ENCODE results near the gene PTTG1IP.

The PTTG1IP gene

DNA sequence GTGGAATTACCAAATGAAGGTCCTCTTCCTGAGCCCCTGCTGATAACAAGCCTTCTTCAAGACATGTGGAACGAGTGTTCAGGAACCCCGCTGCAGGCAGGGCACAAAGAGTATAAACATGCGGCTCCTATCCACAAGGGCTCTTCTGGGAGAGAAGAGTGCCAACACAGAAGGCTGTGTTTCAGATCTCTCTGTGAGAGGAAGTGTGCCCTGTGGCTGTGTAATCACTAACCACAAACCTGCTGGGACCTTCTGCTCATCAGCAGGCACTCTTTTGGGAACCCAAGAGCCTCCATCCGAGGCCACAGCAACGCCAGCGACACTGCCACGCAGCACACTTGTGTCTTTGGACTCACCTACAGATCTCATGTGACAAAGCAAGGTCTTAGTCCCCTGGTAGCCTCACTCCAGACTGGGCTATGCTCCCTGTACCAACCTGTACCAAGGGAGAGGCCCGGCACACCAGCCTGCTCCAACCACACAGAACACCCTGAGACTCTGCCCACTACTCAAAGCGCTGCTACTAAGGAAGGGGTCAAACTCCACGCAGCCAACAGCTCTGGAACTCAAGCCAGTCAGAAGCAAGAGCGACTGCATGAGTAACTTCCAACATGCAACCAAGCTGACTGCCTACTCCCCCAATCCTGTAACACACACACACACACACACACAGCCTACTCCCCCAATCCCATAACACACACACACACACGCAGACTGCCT is 7.8 kb downstream of the PTTG1IP start:
- no peak for DNase-seq (ENCODE audit: low spot score)

- DNase-seq (ENCODE audit: low spot score), result no peak
These were observed 10.4 kb downstream of the PTTG1IP start for GRCh38 chr21:44862869-44863685.

- DNase-seq (ENCODE audit: low spot score), result no peak
These were observed 14.7 kb downstream of the PTTG1IP start for GRCh38 chr21:44858791-44859190.

GRCh38 chr21:44858291-44858690 is 15.2 kb downstream of the PTTG1IP start:
- DNase-seq (ENCODE audit: low spot score), result no peak

- no peak for DNase-seq (ENCODE audit: low spot score)
These were observed 16.2 kb downstream of the PTTG1IP start for GRCh38 chr21:44857127-44857892.

GRCh38 chr21:44856131-44856530 is 17.4 kb downstream of the PTTG1IP start:
- no peak for DNase-seq (ENCODE audit: low spot score)

- DNase-seq (ENCODE audit: low spot score), result no peak
These were observed 17.9 kb downstream of the PTTG1IP start for GRCh38 chr21:44855572-44855971.

DNA sequence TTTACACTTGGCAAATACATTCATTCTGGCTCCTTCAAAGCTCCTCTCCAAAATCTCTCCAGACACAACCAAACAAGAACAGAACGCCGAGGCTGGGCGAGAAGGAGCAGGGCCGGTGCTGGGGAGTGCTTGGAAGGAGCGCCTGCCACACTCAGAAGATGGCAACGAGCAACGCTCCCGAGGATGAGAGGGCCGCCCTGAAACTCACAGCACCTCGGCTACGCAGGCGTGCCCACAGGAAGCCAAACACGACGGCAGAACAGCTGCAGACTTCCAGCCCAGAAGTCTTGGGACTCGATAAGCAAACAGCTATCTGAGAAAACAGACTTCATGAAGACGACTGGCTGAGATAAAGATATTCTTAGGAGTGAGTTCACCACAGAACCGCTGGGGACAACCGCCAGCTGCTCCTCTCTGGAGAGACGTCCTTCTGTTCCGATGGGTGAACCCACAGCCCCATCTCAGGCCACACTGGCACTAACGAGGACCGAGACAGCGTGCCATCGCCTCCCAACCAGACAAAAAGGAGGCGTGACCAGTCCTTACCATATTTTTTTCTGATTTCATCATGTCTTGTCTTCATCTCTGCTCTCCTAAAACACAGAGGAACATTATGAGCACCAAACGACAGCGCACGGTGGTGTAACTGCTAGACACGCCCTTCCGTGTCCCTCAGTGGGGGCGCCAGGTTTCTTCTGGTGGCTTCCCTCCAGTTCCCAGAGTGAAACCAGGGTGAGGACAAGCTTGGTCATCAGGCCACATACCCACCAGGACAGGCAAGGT is 18.6 kb downstream of the PTTG1IP start:
- no peak for DNase-seq (ENCODE audit: low spot score)

DNA sequence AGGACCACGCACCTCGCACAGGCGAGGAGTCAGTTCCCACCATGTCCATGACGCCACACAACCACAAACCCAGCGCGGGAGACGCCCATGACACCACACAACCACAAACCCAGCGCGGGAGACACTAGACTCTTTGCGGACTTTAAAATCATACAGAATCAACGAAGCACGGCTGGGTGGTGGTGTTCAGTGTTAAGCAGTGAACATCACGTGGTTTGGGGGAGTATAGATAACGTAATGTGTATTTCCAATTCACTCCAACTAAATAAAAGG is 19.2 kb downstream of the PTTG1IP start:
- DNase-seq (ENCODE audit: low spot score), result no peak

DNA sequence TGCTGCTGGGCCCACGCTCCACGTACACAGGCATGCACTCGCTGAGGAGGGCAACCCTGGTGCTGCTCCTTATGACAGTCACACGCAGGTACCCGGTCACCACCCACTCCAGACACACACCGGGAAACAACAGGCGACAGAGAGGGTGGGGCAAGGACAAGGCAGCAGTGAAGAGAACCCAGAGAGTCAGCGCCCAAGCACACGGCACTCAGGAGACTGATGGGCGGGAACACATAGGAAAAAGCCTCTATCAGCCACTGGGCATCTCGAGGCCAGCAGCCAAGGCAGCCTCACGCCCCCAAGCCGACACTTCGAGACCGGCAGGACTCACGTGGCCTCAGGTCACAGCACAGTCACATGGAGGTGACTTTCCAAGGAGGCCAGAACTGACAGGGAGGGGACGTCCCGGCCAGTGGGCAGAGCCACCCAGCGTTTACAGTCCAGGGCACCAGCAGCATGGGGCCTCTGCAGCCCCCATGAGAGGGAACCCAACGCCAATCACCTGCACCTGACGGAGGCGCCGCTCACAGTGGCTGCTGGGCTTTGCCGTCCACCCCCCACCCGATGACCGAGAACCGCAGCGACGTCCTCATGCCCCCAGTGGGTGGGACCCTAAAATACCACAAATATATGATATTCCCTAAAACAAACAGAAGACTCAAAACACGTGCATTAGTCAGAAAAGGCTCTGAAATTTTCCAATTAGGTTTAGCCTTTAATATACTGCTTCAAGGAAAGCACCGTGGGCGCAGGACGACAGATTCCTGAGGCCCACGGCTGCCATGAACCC is 19.7 kb downstream of the PTTG1IP start:
- DNase-seq (ENCODE audit: low spot score), result no peak

DNA sequence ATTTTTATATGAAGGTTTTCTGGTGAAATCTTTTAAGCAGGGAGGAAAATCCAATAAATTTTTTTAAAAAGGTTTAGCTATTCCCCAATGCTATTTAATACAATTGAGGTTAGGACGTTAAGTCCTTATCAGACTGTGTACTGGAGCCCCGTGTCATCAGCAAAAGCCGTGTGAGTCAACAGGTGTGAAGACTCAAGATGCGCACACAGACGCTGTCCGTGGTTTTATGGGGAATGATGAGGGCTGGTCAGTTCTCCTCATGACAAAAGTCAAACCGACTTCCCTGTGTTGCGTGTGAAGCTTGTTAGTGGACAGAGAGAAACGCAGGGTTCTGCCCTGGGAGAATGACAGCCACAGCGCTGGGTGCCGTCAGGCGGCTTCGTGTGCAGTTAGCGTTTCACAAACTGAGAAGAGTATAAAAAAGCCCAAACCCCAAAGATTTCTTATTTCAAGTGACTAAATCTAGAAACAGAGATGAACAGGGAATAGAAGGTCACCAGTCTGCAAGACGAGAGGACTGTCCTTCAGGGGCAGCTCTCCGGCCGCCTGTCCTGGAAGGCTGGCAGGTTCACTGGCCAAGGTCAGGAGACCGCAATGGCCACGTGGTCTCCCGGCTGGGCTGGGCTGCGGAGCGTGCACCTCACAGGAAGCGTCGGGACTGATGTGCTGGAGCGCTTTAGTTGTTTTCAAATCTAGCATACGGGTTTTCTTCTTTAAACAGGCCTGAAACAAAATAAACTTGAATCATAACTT is 22.4 kb downstream of the PTTG1IP start:
- no peak for DNase-seq (ENCODE audit: low spot score)

DNA sequence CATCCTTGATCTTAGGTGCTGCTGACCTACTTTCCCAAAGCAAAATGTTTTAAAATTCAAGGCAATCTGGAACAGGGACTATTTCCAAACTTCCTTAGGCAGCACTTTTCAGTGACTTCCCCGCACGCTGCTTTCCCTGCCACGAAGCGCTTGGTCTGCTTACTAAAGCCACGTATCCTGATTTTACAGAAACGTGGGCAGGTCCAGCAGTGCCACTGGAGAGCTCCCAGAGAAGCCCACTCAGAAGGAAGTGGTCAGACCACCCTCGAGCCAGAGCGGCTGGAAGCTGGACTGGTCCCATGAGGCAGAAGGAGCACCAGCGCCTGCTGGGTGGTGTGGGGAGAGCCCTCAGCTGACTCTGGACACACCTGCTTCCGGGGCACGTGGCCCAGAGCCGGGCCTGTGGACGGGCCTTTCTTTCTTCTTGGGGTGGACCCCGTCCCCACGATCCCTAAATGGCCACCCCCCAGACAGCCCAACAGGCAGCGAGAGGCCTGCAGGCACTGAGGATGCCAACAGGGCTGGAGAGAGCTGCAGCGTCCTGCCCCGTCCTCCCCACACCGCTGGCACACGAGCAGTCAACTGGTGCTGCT is 23.2 kb downstream of the PTTG1IP start:
- no peak for DNase-seq (ENCODE audit: low spot score)

GRCh38 chr21:44849616-44850130 is 23.8 kb downstream of the PTTG1IP start:
- no peak for DNase-seq (ENCODE audit: low spot score)

- DNase-seq (ENCODE audit: low spot score), result no peak
These were observed 24.5 kb downstream of the PTTG1IP start for GRCh38 chr21:44848821-44849521.

DNA sequence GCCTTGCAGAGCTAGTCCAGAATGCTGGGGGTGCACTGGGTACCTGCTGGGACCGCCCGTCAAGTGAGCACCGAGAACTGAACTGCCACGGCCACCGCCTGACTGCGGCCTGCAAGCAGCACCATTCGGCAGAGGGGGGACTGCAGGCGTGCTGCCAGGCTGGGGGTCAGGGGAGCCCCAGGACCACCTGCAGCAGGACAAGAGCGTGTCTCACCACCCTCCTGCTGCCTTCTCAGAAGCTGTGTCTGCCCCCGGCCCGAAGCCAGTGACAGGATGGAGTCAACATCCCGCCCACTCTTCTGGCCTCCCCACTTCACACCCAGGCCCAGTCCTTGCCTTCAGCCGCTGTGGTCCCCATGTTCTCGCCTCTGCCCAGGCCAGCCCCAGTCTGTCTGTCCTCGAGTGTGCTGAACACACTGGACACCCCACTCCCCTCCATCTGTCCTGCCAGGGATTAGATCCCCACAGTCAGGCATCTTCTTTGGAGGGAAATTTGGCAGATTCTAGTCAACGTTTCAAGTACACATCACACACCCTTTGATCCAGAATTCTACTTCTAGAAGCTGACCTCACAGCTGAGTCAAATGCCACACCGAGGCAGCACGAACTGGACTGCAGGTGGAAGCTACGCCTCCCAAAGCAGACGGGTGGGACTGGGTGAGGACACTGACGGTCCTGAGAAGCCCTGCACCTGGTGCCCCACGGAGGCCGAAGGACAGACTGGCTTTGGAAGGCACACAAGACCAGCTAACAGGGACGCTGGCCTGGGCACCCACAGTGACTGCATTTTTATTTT is 26.0 kb downstream of the PTTG1IP start:
- DNase-seq (ENCODE audit: low spot score), result no peak

DNA sequence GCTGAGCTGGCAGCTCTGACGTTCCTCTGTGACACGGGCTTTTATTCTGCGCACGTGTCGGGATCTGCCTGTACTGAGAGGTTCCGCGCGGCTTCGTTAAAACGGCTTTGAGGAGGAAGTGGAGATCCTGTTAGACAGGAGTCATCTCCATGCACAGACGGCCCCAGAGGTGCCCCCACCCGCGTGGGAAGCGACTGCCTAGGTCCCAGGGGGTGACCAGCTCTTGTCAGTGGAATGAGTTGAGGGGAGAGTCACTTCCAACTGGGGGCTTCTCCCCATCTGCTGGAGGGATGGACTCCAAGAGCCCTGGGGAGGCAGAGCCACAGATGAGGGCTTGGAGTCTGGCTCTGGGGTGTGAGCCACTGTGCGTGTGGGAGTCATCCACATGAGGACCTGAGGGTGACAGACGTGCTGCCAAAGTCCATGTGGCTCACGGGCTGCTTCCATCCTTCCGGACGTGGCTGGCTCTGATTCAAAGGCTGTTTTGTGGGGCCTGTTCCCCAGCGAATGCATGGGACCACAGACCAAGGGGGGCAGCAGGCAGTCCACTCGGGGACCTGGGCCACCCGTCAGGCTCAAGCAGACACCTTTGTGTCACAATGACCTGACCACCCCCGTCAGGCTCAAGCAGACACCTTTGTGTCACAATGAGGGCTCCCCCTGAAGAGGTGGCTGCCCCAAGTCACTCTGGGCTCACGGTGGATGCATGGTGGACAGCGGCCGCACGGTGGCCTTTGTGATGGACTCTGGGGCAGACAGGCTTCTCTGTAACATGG is 26.8 kb downstream of the PTTG1IP start:
- DNase-seq (ENCODE audit: low spot score), result peak; percentile 71

DNA sequence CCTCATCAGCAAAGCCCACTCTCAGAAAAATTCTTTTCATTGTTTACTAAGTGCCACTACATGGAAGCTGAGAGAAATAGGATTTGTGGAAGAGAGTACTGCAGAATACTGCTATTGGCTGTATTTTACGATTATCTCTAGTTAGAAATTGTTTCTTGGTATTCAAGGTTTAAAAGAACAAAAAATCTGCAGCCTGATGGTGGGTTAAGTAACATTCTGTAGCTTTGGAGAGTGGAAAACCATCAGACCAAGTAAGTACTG is 27.3 kb downstream of the PTTG1IP start:
- no peak for DNase-seq (ENCODE audit: low spot score)

Data from AG20443 (cell line).